ENCODE measurements around the gene FAM120C.

FAM120C gene

GRCh38 chrX:54024350-54024749 lies 158.7 kb downstream of the FAM120C start:
- DNase-seq = no peak
